ENCODE measurements around the gene XK. TPM values are rescaled to one million over a fixed set of nuclear protein-coding genes. Genes with fewer than 3 reads are reported as not detected.

XK gene
- total RNA-seq, 4 donors from 2014 or later = 2.8 to 8.8 (median 5.1) TPM

- in situ Hi-C loops (cut with MboI; ENCODE audit: low sequenced_read_pairs in 4 of 4) (no loop called here), intact Hi-C loops (cut with DNase I; ENCODE audit: low total_unique reads) (no loop called here)
- DNase-seq = no peak
- Histone ChIP-seq H3K36me3 (no peaks in the 10 kb centered on the region), H3K9me3 (no peaks in the 10 kb centered on the region), H3K27ac (no peak overlapping the region), H3K4me1 (no peaks in the 10 kb centered on the region), H3K4me3 (no peak overlapping the region), H3K27me3 (no peaks in the 10 kb centered on the region)
- no peak for ATAC-seq
- no peak for TF ChIP-seq CTCF (IDR thresholded peaks at IDR 0.05 in 4 of 5, conservative IDR thresholded peaks at IDR 0.05 in 1 of 5)
- no peak for TF ChIP-seq POLR2A (IDR thresholded peaks at IDR 0.05)
Measured at GRCh38 chrX:37697169-37697760, 11.7 kb downstream of the XK start.

GRCh38 chrX:37701588-37701987 is 16.0 kb downstream of the XK start:
- ATAC-seq (peak; percentile 98 to 100), DNase-seq (peak; percentile 47 to 76)
- in situ Hi-C loops (cut with MboI; ENCODE audit: low sequenced_read_pairs in 4 of 4) = no loop called here
- Histone ChIP-seq H3K27me3 (no peaks in the 10 kb centered on the region), H3K36me3 (no peaks in the 10 kb centered on the region), H3K27ac (peak overlapping the region; percentile 71 to 80 (median 78)), H3K4me3 (peak overlapping the region in 1 of 4 donors; percentile 12), H3K9me3 (no peaks in the 10 kb centered on the region), H3K4me1 (no peaks in the 10 kb centered on the region)
- intact Hi-C loops (cut with DNase I; ENCODE audit: low total_unique reads) = no loop called here
- no peak for TF ChIP-seq POLR2A (IDR thresholded peaks at IDR 0.05)
- TF ChIP-seq CTCF (IDR thresholded peaks at IDR 0.05 in 4 of 5, conservative IDR thresholded peaks at IDR 0.05 in 1 of 5) = no peak

DNA sequence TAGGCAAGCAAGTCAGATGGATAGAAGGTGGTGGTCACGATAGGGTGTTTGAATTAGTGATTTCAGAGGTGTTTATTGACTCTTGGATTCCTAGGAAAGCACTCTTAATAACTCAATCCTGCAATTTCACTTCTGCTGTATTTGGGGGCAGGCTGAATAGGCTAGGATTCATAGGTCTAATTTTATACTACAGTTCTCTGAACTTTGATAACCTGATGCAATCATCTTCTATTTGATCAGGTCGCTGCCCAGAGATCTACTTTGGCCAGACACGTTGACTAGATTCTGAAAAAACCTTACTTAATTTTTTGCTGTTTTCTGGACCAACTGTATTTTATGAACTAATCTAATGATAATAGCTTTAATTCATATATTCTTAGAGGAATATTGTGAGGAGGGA is 26.4 kb downstream of the XK start:
- no peak overlapping the region for H3K4me3 ChIP-seq
- TF ChIP-seq CTCF (IDR thresholded peaks at IDR 0.05 in 4 of 5, conservative IDR thresholded peaks at IDR 0.05 in 1 of 5) = no peak
- TF ChIP-seq POLR2A (IDR thresholded peaks at IDR 0.05) = no peak
- H3K27me3 ChIP-seq = no peaks in the 10 kb centered on the region
- H3K9me3 ChIP-seq = no peaks in the 10 kb centered on the region
- intact Hi-C loops (cut with DNase I; ENCODE audit: low total_unique reads) = no loop called here
- H3K36me3 ChIP-seq = no peaks in the 10 kb centered on the region
- no peak overlapping the region for H3K27ac ChIP-seq
- in situ Hi-C loops (cut with MboI; ENCODE audit: low sequenced_read_pairs in 4 of 4) = no loop called here
- peaks cover 0 to 9% of the 10 kb centered on the region in 2 donors for H3K4me1 ChIP-seq
- ATAC-seq = no peak
- DNase-seq = no peak

- intact Hi-C loops (cut with DNase I; ENCODE audit: low total_unique reads) = no loop called here
- H3K4me3 ChIP-seq = no peak overlapping the region
- H3K4me1 ChIP-seq = peaks cover 0 to 9% of the 10 kb centered on the region in 2 donors
- ATAC-seq (no peak), DNase-seq (no peak)
- H3K36me3 ChIP-seq = no peaks in the 10 kb centered on the region
- in situ Hi-C loops (cut with MboI; ENCODE audit: low sequenced_read_pairs in 4 of 4) = no loop called here
- H3K27me3 ChIP-seq = no peaks in the 10 kb centered on the region
- no peaks in the 10 kb centered on the region for H3K9me3 ChIP-seq
- H3K27ac ChIP-seq = no peak overlapping the region
- TF ChIP-seq POLR2A (IDR thresholded peaks at IDR 0.05) = no peak
- no peak for TF ChIP-seq CTCF (IDR thresholded peaks at IDR 0.05 in 4 of 5, conservative IDR thresholded peaks at IDR 0.05 in 1 of 5)
Measured at GRCh38 chrX:37712458-37712857, 26.9 kb downstream of the XK start.

- Histone ChIP-seq H3K9me3 (no peaks in the 10 kb centered on the region), H3K4me1 (peaks cover 0 to 9% of the 10 kb centered on the region in 2 donors), H3K27me3 (no peaks in the 10 kb centered on the region), H3K36me3 (no peaks in the 10 kb centered on the region), H3K4me3 (no peak overlapping the region), H3K27ac (no peak overlapping the region)
- ATAC-seq = no peak
- TF ChIP-seq POLR2A (IDR thresholded peaks at IDR 0.05) (no peak), CTCF (IDR thresholded peaks at IDR 0.05 in 4 of 5, conservative IDR thresholded peaks at IDR 0.05 in 1 of 5) (no peak)
- intact Hi-C loops (cut with DNase I; ENCODE audit: low total_unique reads) = no loop called here
- no peak for DNase-seq
- in situ Hi-C loops (cut with MboI; ENCODE audit: low sequenced_read_pairs in 4 of 4) = no loop called here
Measured at GRCh38 chrX:37714479-37714878, 28.9 kb downstream of the XK start.

Measured in gastrocnemius medialis (tissue), 4 donors.